ACC112 (cell line): ENCODE results near the gene TMEM235.

ENCODE experiments used
- H2AFZ ChIP-seq: fragments of 200-600 bp; sonication (generic); one replicate; pipeline ENCODE4 v1.6.0; 2017; ENCODE audit warnings: antibody characterized with exemption, low read length; ENCODE audit not compliant: unreplicated experiment
- H3K27ac ChIP-seq: fragments of 200-600 bp; sonication (generic); 2 replicates; pipeline ENCODE4 v1.5.1; 2014; ENCODE audit warnings: low read depth, mild to moderate bottlenecking, antibody characterized with exemption, low read length, moderate library complexity
- H3K27me3 ChIP-seq: fragments of 200-600 bp; sonication (generic); 2 replicates; pipeline ENCODE4 v1.6.1; 2014; ENCODE audit warnings: mild to moderate bottlenecking, antibody characterized with exemption, low read length, moderate library complexity, mixed read lengths; ENCODE audit not compliant: insufficient read depth
- H3K36me3 ChIP-seq: fragments of 200-600 bp; sonication (generic); 2 replicates; pipeline ENCODE4 v1.6.1; 2016; ENCODE audit warnings: mild to moderate bottlenecking, antibody characterized with exemption, low read length, moderate library complexity, mixed read lengths; ENCODE audit not compliant: insufficient read depth
- H3K4me1 ChIP-seq: fragments of 200-600 bp; sonication (generic); one replicate; pipeline ENCODE4 v1.6.1; 2016; ENCODE audit warnings: low read length, mixed read lengths; ENCODE audit not compliant: insufficient read depth, unreplicated experiment, control insufficient read depth
- H3K4me3 ChIP-seq: fragments of 200-600 bp; sonication (generic); 2 replicates; pipeline ENCODE4 v1.5.1; 2014; ENCODE audit warnings: mild to moderate bottlenecking, low read depth, low read length
- H3K79me2 ChIP-seq: fragments of 200-600 bp; sonication (generic); one replicate; pipeline ENCODE4 v1.6.0; 2016; ENCODE audit warnings: low read length; ENCODE audit not compliant: control insufficient read depth, unreplicated experiment, insufficient read depth

Gene TMEM235

GRCh38 chr17:78200451-78200850, 31.0 kb upstream of the TMEM235 start:
- Histone ChIP-seq H3K27me3 (no peaks in the 10 kb centered on the region), H2AFZ (no peak overlapping the region), H3K4me3 (no peak overlapping the region), H3K27ac (no peak overlapping the region), H3K36me3 (peaks cover 9% of the 10 kb centered on the region; the same call in 1 of the 2 replicates), H3K79me2 (peaks cover 4% of the 10 kb centered on the region), H3K4me1 (no peaks in the 10 kb centered on the region)

- H2AFZ ChIP-seq = no peak overlapping the region
- no peaks in the 10 kb centered on the region for H3K4me1 ChIP-seq
- H3K27ac ChIP-seq = no peak overlapping the region
- H3K4me3 ChIP-seq = no peak overlapping the region
- peaks cover 4% of the 10 kb centered on the region; the same call in 1 of the 2 replicates for H3K36me3 ChIP-seq
- peaks cover 4% of the 10 kb centered on the region for H3K79me2 ChIP-seq
- H3K27me3 ChIP-seq = no peaks in the 10 kb centered on the region
Measured at GRCh38 chr17:78202666-78203065, 28.8 kb upstream of the TMEM235 start.

GRCh38 chr17:78204387-78205123, 26.9 kb upstream of the TMEM235 start:
- Histone ChIP-seq H3K27ac (no peak overlapping the region), H3K36me3 (peaks cover 4% of the 10 kb centered on the region; the same call in 1 of the 2 replicates), H3K4me1 (no peaks in the 10 kb centered on the region), H3K4me3 (no peak overlapping the region), H3K79me2 (peaks cover 4% of the 10 kb centered on the region), H2AFZ (no peak overlapping the region), H3K27me3 (no peaks in the 10 kb centered on the region)

GRCh38 chr17:78205124-78205775, 26.2 kb upstream of the TMEM235 start:
- H3K79me2 ChIP-seq = peaks cover 4% of the 10 kb centered on the region
- H3K36me3 ChIP-seq = no peaks in the 10 kb centered on the region
- H2AFZ ChIP-seq = no peak overlapping the region
- H3K4me3 ChIP-seq = no peak overlapping the region
- H3K27me3 ChIP-seq = no peaks in the 10 kb centered on the region
- H3K27ac ChIP-seq = no peak overlapping the region
- no peaks in the 10 kb centered on the region for H3K4me1 ChIP-seq

- H3K36me3 ChIP-seq = no peaks in the 10 kb centered on the region
Measured at GRCh38 chr17:78206298-78206697, 25.1 kb upstream of the TMEM235 start.

GRCh38 chr17:78208486-78208885, 22.9 kb upstream of the TMEM235 start:
- Histone ChIP-seq H3K79me2 (no peaks in the 10 kb centered on the region), H3K36me3 (no peaks in the 10 kb centered on the region), H3K4me3 (no peak overlapping the region), H2AFZ (no peak overlapping the region), H3K27me3 (no peaks in the 10 kb centered on the region), H3K4me1 (no peaks in the 10 kb centered on the region), H3K27ac (no peak overlapping the region)

More at GRCh38 chr17:78206298-78206697, 25.1 kb upstream of the TMEM235 start:
- Histone ChIP-seq H3K27ac (no peak overlapping the region), H3K4me1 (no peaks in the 10 kb centered on the region), H3K27me3 (no peaks in the 10 kb centered on the region), H3K79me2 (no peaks in the 10 kb centered on the region), H2AFZ (no peak overlapping the region), H3K4me3 (no peak overlapping the region)

GRCh38 chr17:78210111-78210510, 21.3 kb upstream of the TMEM235 start:
- H3K4me1 ChIP-seq = no peaks in the 10 kb centered on the region
- no peaks in the 10 kb centered on the region for H3K27me3 ChIP-seq
- H2AFZ ChIP-seq = no peak overlapping the region
- H3K36me3 ChIP-seq = no peaks in the 10 kb centered on the region
- H3K4me3 ChIP-seq = no peak overlapping the region
- peaks cover 11% of the 10 kb centered on the region for H3K79me2 ChIP-seq
- H3K27ac ChIP-seq = no peak overlapping the region

GRCh38 chr17:78211032-78211431, 20.4 kb upstream of the TMEM235 start:
- H3K4me3 ChIP-seq = no peak overlapping the region
- peaks cover 20% of the 10 kb centered on the region for H3K79me2 ChIP-seq
- peaks cover 8% of the 10 kb centered on the region for H3K4me1 ChIP-seq
- H3K36me3 ChIP-seq = no peaks in the 10 kb centered on the region
- no peak overlapping the region for H2AFZ ChIP-seq
- no peaks in the 10 kb centered on the region for H3K27me3 ChIP-seq
- no peak overlapping the region for H3K27ac ChIP-seq

GRCh38 chr17:78214016-78214705, 17.3 kb upstream of the TMEM235 start, which contains the start of gene BIRC5:
BIRC5 (plus strand) TSS chr17:78214253; CDS start chr17:78214317, 64 bp downstream.
- peaks cover 12% of the 10 kb centered on the region for H3K4me1 ChIP-seq
- no peaks in the 10 kb centered on the region for H3K36me3 ChIP-seq
- no peaks in the 10 kb centered on the region for H3K27me3 ChIP-seq
- H3K27ac ChIP-seq = peak within 1 kb of the TSS; percentile 67
- peaks cover 34% of the 10 kb centered on the region for H3K79me2 ChIP-seq
- peak within 1 kb of the TSS; percentile 79 for H2AFZ ChIP-seq
- H3K4me3 ChIP-seq = peak within 1 kb of the TSS; percentile 91

GRCh38 chr17:78214706-78215061, 16.7 kb upstream of the TMEM235 start:
- Histone ChIP-seq H3K4me1 (peaks cover 12% of the 10 kb centered on the region), H3K4me3 (peak overlapping the region; percentile 91), H3K27ac (peak overlapping the region; percentile 67), H3K79me2 (peaks cover 38% of the 10 kb centered on the region), H3K27me3 (no peaks in the 10 kb centered on the region), H3K36me3 (peaks cover 2% of the 10 kb centered on the region; the same call in 1 of the 2 replicates), H2AFZ (peak overlapping the region; percentile 79)
